Tibial nerve (tissue), 4 donors: ENCODE data around the gene LYPD5.

Experiments used
- CTCF ChIP-seq, 5 experiments: fragments of 200-600 bp in 3 of 5; fragments of 450-650 bp in 2 of 5; sonication (generic) in 3 of 5; IDR thresholded peaks; one replicate each; pipeline ENCODE4 v1.5.1; 2016 to 2019; ENCODE audit warnings: antibody characterized with exemption in 5 of 5, mild to moderate bottlenecking in 3 of 5, moderate library complexity in 2 of 5
- EP300 ChIP-seq, 2 donors: sonication (generic); formaldehyde crosslinking; IDR thresholded peaks; one replicate each; pipeline ENCODE4 v1.6.1; 2017; ENCODE audit warnings: antibody characterized with exemption in 2 of 2, mild to moderate bottlenecking in 1 of 2

- TF ChIP-seq CTCF (IDR thresholded peaks at IDR 0.05) (no peak), EP300 (IDR thresholded peaks at IDR 0.05) (no peak)
Observed at GRCh38 chr19:43762814-43763213, 39.4 kb downstream of the LYPD5 start.
